ENCODE results near the gene RXRB. TPM values are rescaled to one million over a fixed set of nuclear protein-coding genes. Genes with fewer than 3 reads are reported as not detected.
A peak's percentile ranks its signal among the peaks of the same experiment; 100 is the strongest.

The RXRB gene
- total RNA-seq, 1 donor from 2014 or later: 70.3 TPM

DNA sequence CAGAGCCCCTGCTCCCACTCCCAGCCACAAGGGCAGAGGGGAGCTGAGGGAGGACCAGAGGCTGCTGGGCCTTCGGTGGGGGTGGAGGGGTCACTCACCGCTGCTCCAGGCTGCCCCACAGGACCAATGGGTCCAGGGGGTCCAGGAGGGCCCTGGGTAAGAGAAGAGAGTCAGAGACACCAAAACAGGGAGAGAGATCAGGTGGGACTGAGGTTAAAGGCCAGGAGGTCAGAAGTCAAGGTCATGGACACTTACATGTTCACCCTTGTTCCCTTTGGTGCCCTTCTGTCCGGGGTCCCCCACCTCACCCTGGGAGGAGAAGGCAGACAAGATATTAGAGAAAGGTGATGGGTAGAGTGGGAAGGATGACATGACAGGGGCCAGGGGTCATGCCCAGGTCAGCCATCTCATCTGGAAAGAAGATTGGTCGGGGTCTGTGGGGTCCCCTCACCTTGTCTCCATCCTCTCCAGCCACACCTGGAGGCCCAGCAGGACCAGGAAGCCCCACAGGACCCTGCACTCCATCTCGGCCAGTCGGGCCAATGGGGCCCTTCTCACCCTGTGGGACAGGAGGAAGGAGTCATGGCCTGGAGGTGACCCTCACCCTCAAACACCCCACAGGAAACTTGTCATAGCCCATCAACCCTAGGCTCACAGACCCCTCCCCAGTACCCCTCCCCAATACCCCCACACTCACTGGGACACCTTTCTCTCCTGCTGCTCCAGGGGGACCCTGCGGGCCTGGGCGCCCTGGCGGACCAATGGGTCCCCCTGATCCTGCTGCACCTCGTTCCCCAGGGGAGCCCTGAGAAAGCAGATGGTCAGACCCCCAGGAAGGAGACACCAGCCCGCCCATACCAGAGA, 29.2 kb downstream of the RXRB start:
- no peaks in the 10 kb centered on the region for H3K27me3 Mint-ChIP-seq (ENCODE audit: low read depth)
- H3K4me1 Mint-ChIP-seq: peaks cover 4% of the 10 kb centered on the region
- no peak overlapping the region for H3K4me3 Mint-ChIP-seq
- no peak overlapping the region for H3K27ac Mint-ChIP-seq
- DNase-seq (ENCODE audit: low spot score in 2 of 2, unreplicated experiment in 2 of 2): no peak
- no peaks in the 10 kb centered on the region for H3K36me3 Mint-ChIP-seq
- TF ChIP-seq, protein P1, sequence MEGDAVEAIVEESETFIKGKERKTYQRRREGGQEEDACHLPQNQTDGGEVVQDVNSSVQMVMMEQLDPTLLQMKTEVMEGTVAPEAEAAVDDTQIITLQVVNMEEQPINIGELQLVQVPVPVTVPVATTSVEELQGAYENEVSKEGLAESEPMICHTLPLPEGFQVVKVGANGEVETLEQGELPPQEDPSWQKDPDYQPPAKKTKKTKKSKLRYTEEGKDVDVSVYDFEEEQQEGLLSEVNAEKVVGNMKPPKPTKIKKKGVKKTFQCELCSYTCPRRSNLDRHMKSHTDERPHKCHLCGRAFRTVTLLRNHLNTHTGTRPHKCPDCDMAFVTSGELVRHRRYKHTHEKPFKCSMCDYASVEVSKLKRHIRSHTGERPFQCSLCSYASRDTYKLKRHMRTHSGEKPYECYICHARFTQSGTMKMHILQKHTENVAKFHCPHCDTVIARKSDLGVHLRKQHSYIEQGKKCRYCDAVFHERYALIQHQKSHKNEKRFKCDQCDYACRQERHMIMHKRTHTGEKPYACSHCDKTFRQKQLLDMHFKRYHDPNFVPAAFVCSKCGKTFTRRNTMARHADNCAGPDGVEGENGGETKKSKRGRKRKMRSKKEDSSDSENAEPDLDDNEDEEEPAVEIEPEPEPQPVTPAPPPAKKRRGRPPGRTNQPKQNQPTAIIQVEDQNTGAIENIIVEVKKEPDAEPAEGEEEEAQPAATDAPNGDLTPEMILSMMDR (IDR thresholded peaks at IDR 0.05; ENCODE audit: unreplicated experiment): no peak
- H3K9me3 Mint-ChIP-seq: no peaks in the 10 kb centered on the region

DNA sequence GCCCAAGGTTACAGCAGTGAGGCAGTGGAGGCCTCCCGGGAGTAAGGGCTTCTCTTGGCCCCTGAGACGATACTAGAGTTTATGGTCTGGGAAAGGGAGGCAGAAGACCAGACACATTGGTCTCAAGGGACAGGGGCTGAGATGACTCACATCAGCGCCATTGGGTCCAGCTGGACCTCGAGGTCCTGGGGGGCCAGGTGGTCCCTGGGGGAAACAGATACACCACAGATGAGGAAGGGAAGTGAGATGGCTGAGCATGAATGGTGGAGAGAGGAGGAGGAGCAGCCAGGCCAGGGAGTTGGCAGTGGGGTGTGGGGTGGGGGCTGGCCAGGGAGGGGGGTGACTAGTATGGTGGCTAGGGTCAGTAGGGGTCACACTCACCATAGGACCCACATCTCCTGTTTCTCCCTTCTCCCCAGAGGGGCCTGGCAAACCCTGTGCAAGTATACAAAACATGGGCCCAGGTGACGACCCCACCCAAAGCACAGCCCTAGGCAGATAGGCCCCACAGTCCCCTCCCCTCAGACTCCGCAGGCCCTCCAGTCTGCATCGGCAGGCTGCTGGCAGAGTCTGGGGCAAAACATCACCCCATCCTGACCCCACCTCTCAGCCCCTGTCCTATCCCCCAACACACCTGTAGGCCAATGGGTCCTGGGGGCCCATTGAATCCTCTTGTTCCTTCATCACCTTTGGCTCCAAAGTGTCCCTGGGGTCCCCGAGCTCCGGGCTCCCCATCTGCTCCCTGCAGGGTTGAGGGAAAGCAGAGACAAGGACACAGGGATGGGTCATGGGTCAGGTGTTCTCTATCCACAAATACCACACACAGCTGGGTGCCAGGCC, 30.1 kb downstream of the RXRB start:
- H3K27me3 Mint-ChIP-seq (ENCODE audit: low read depth): no peaks in the 10 kb centered on the region
- H3K4me3 Mint-ChIP-seq: no peak overlapping the region
- H3K9me3 Mint-ChIP-seq: no peaks in the 10 kb centered on the region
- TF ChIP-seq, protein P1 (IDR thresholded peaks at IDR 0.05; ENCODE audit: unreplicated experiment): no peak
- H3K4me1 Mint-ChIP-seq: peaks cover 4% of the 10 kb centered on the region
- H3K27ac Mint-ChIP-seq: no peak overlapping the region
- no peaks in the 10 kb centered on the region for H3K36me3 Mint-ChIP-seq
- DNase-seq (ENCODE audit: low spot score in 2 of 2, unreplicated experiment in 2 of 2): peak in 1 of 2 experiments; percentile 26

DNA sequence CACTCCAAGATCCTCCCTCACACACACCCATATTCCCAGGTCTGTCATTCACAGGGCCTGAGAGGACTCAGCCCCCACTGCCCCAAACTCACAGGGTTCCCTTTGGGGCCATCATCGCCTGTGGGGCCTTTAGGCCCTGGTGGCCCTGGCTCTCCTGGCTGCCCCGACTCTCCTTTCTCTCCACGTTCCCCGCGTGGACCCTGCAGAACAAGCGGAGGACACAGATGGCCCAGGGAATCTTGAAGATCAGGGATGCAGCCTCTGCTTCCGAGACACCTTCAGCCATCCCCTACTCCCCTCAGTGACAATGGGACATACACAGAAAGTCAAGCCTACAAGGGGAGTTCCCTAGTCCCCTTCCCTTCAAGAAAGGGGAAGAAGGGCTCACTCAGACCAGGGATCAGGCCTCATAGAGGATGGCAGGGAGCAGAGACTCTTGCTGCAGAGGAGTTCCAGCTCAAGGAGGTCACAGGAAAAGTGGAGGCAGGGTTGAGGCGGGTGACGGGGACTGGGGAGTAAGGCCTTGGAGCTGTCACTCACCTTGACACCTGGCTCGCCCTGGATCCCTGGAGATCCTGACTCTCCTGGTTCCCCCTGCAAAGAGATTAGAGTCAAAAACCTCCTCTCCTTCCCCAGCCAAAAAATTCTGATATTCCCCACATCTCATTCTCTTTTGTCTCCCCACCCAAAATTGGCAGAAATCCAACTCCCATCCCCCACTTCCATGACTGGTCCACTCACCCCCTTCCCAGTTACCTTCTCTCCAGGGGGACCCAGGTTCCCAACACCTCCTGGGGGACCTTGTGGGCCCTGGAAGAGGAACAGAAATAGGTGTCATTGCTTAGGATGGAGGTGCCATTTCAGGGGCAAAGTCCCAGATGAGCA, 30.9 kb downstream of the RXRB start:
- no peak for DNase-seq (ENCODE audit: low spot score in 2 of 2, unreplicated experiment in 2 of 2)
- H3K36me3 Mint-ChIP-seq: no peaks in the 10 kb centered on the region
- H3K27ac Mint-ChIP-seq: no peak overlapping the region
- TF ChIP-seq, protein P1 (IDR thresholded peaks at IDR 0.05; ENCODE audit: unreplicated experiment): no peak
- no peak overlapping the region for H3K4me3 Mint-ChIP-seq
- no peaks in the 10 kb centered on the region for H3K9me3 Mint-ChIP-seq
- no peaks in the 10 kb centered on the region for H3K27me3 Mint-ChIP-seq (ENCODE audit: low read depth)
- peaks cover 4% of the 10 kb centered on the region for H3K4me1 Mint-ChIP-seq

DNA sequence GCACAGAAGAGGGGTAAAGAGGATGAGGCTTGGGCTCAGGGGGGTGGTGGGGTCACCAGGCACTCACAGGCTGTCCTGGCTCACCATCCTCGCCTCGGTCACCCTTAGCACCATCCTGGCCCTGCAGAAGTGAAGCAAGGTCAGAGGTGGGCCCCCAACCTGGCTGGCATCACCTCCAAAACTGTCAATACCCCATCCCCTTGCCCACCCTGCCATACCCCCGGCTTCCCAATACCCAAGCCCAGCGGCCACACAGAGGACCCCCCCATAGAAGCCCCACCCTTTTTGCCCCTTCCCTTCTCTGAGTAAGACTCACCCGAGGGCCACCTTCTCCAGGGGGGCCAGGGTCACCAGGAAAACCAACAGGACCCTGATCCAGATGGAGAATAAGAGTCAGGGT, 31.8 kb downstream of the RXRB start:
- Mint-ChIP-seq H3K36me3 (no peaks in the 10 kb centered on the region), H3K9me3 (no peaks in the 10 kb centered on the region), H3K27me3 (ENCODE audit: low read depth) (no peaks in the 10 kb centered on the region), H3K4me1 (peaks cover 4% of the 10 kb centered on the region), H3K4me3 (no peak overlapping the region), H3K27ac (no peak overlapping the region)
- DNase-seq (ENCODE audit: low spot score in 2 of 2, unreplicated experiment in 2 of 2): no peak
- TF ChIP-seq, protein P1 (IDR thresholded peaks at IDR 0.05; ENCODE audit: unreplicated experiment): no peak

DNA sequence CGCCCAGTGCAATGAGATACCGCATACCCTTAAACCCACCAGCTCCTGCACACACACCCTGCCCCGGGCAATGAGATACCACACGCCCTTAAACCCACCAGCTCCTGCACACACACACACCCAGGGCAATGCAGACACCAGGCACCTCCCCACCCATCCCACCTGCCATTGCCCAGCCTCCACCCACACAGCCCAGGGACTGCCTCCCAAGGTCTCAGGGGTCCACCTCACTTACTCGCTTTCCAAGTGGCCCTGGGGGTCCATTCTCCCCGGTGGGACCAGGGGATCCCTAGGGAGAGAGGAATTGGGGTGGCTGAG, 32.2 kb downstream of the RXRB start:
- H3K27me3 Mint-ChIP-seq (ENCODE audit: low read depth): no peaks in the 10 kb centered on the region
- H3K27ac Mint-ChIP-seq: no peak overlapping the region
- H3K4me1 Mint-ChIP-seq: peaks cover 4% of the 10 kb centered on the region
- H3K36me3 Mint-ChIP-seq: no peaks in the 10 kb centered on the region
- TF ChIP-seq, protein P1 (IDR thresholded peaks at IDR 0.05; ENCODE audit: unreplicated experiment): no peak
- no peak overlapping the region for H3K4me3 Mint-ChIP-seq
- H3K9me3 Mint-ChIP-seq: no peaks in the 10 kb centered on the region
- no peak for DNase-seq (ENCODE audit: low spot score in 2 of 2, unreplicated experiment in 2 of 2)
